OCI-LY7 (cell line): ENCODE measurements around the gene ZNF335. TPM values are rescaled to one million over a fixed set of nuclear protein-coding genes. Genes with fewer than 3 reads are reported as not detected.

Experiments used
- BruUV-seq: library from RNA; stranded (reverse); fragments of 400-500 nt; replicated peaks from 2 replicates; lab custom pipeline; 2021; lab: Mats Ljungman, UMichigan
- CTCF ChIA-PET: fragments of 300-600 bp; sonication (Branson Sonifier 250); formaldehyde crosslinking; loops from one replicate; lab custom pipeline; 2022; ENCODE audit warnings: antibody characterized with exemption; ENCODE audit not compliant: unreplicated experiment; lab: Charles Lee
- POLR2A ChIA-PET: fragments of 300-600 bp; sonication (Branson Sonifier 250); formaldehyde crosslinking; loops from one replicate; lab custom pipeline; 2022; ENCODE audit warnings: antibody characterized with exemption; lab: Charles Lee
- DNase-seq: peaks from one replicate; pipeline ENCODE4 v3.0.0-alpha.2; 2015; ENCODE audit warnings: low spot score
- H2AFZ ChIP-seq: fragments of 200-600 bp; sonication (generic), shearing (Covaris generic); 2 replicates; pipeline ENCODE4 v1.6.1; 2014; ENCODE audit warnings: mild to moderate bottlenecking, antibody characterized with exemption, low read length, moderate library complexity
- H3K27ac ChIP-seq: fragments of 200-600 bp; sonication (generic); 2 replicates; pipeline ENCODE4 v1.5.1; 2014; ENCODE audit warnings: mixed run types, low read depth, mild to moderate bottlenecking, moderate library complexity, low read length, inconsistent platforms; ENCODE audit not compliant: poor library complexity, severe bottlenecking
- H3K36me3 ChIP-seq: fragments of 200-600 bp; sonication (generic); 2 replicates; pipeline ENCODE4 v1.6.1; 2014; ENCODE audit warnings: mild to moderate bottlenecking, antibody characterized with exemption, low read length, moderate library complexity, mixed read lengths; ENCODE audit not compliant: insufficient read depth
- H3K4me1 ChIP-seq: fragments of 200-600 bp; sonication (generic); 2 replicates; pipeline ENCODE4 v1.5.1; 2014; ENCODE audit warnings: mild to moderate bottlenecking, low read length; ENCODE audit not compliant: insufficient read depth, poor library complexity, severe bottlenecking
- H3K4me2 ChIP-seq: fragments of 200-600 bp; sonication (generic); 2 replicates; pipeline ENCODE4 v1.6.1; 2014; ENCODE audit warnings: mild to moderate bottlenecking, low read length
- H3K4me3 ChIP-seq: fragments of 200-600 bp; sonication (generic); 2 replicates; pipeline ENCODE4 v1.5.1; 2014; ENCODE audit warnings: mild to moderate bottlenecking, low read depth, low read length; ENCODE audit not compliant: poor library complexity, severe bottlenecking
- H3K79me2 ChIP-seq: fragments of 200-600 bp; sonication (generic); 2 replicates; pipeline ENCODE4 v1.6.1; 2016; ENCODE audit warnings: low read depth, mild to moderate bottlenecking, low read length, moderate library complexity, mixed read lengths; ENCODE audit not compliant: insufficient read depth
- H3K9me2 ChIP-seq: fragments of 200-600 bp; sonication (generic); 2 replicates; pipeline ENCODE4 v1.6.1; 2016; ENCODE audit warnings: mild to moderate bottlenecking, low read length, mixed read lengths; ENCODE audit not compliant: insufficient read depth
- H3K9me3 ChIP-seq: fragments of 200-600 bp; sonication (generic); 2 replicates; pipeline ENCODE4 v1.6.1; 2014; ENCODE audit warnings: mild to moderate bottlenecking, mixed run types, low read length, mixed read lengths
- H4K20me1 ChIP-seq: fragments of 200-600 bp; sonication (generic); 2 replicates; pipeline ENCODE4 v1.6.1; 2014; ENCODE audit warnings: mild to moderate bottlenecking, antibody characterized with exemption, low read length, moderate library complexity, mixed read lengths; ENCODE audit not compliant: insufficient read depth
- CTCF ChIP-seq: fragments of 200-600 bp; sonication (generic); conservative IDR thresholded peaks from 2 replicates; pipeline ENCODE4 v1.5.1; 2014; ENCODE audit warnings: mild to moderate bottlenecking, antibody characterized with exemption, low read length, moderate library complexity, mixed read lengths
- EZH2phosphoT487 ChIP-seq: fragments of 200-600 bp; sonication (generic); IDR thresholded peaks from 2 replicates; pipeline ENCODE4 v1.6.1; 2018; ENCODE audit warnings: low read depth, borderline replicate concordance, mild to moderate bottlenecking, mixed run types, antibody characterized with exemption, low read length, moderate library complexity, mixed read lengths
- intact Hi-C: fragments of 100-400 bp; cut with micrococcal nuclease; formaldehyde crosslinking; loops from one replicate; pipeline ENCODE4 v1.10.0; 2022; ENCODE audit not compliant: unreplicated experiment
- total RNA-seq, 2 experiments: library from RNA; depleted of rRNA in 1 of 2; stranded (reverse); fragments of >200 nt in 1 of 2; shearing (Covaris generic) in 1 of 2; gene quantifications; 2 replicates each; pipeline ENCODE4 v1.2.3, GENCODE V29; 2014 to 2022

ZNF335 gene
- total RNA-seq, 2 experiments from 2014 or later: 21.0 to 28.4 TPM

DNA sequence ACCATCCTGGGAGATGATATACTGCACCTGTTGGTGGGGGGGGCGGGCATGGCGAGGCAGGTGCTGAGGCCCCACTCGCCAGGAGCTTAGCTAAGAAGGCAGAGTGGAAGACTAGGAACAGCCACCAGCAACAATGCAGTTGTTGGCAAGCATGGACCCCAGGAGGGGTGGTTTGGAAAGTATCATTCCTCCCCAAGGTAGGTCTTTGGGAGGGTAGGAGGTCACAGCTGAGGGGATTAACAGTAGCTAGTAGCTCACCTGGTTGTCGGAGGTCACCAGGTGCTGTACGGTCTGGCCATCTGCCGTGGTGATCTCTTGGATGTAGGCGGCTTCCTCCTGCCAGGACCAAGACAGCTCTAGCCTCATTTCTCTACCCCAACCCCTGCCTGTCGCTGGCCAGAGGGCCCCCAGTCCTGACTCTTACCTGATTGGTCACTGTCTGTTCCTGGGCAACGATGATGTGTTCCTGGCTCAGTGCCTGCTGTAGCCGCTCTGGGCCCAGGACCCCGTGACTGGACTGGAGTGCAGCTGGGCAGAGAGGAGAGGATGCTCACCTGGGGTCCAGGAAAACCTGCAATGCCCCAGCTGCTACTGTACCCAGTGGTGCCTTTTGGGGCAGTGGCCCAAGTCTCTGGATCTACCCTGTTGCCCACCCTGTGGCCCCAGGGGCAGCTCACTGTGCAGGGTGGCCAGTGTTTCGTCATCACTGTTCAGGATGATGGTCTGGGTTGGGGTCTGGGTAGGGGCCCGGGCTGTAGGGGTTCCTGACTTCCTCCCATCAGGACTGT, 22.3 kb downstream of the ZNF335 start:
- no TSS peak for BruUV-seq
- peaks cover 89% of the 10 kb centered on the region for H3K36me3 ChIP-seq

DNA sequence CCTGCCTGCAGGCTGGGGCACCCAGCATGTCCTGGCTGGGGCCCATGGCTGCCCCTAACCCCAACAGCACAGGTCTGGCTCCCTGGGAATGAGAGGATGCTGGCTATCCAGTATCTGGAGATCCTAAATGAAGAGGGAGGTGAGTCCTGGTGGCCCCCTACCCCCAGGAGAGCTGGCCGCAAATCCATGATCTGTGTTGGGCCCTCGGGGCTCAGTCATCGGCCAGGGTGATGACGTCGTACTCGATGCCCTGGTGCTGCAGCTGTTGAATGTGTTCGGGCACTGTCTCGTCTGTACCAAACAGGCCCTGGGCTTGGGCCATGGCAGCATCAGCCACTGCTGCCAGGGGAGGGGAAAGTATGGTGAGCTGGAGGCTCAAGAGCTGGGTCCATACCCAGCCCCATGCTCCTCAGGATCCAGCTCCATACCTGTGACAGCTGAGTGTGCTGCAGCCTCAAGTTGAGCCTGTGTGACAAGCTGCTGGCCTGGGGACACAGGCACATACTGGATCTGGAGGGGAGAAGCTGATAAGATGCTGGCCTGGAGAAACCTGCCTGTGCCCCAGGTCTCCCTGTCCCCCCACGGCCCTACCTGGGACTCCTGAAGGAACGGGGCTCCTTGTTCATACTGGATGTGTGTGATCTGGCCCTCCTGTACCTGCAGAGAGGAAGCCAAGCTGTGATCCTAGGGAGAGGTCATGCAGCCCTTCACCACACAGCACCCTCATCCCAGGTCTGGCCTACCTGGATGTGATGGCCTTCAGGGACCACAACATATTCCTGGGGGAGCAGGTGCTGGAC, 23.1 kb downstream of the ZNF335 start:
- BruUV-seq: TSS peak; percentile 48
- TF ChIP-seq EZH2phosphoT487 (no peak), CTCF (no peak)

More for the DNA sequence above, 22.3 kb downstream of the ZNF335 start:
- ChIA-PET CTCF (no interaction called here), POLR2A (no interaction called here)
- H3K9me2 ChIP-seq: no peaks in the 10 kb centered on the region
- TF ChIP-seq CTCF: no peak
- no peak for TF ChIP-seq EZH2phosphoT487
- no peaks in the 10 kb centered on the region for H3K79me2 ChIP-seq
- H2AFZ ChIP-seq: no peak overlapping the region
- intact Hi-C loops: no loop called here
- H4K20me1 ChIP-seq: no peaks in the 10 kb centered on the region
- peaks cover 8% of the 10 kb centered on the region for H3K4me1 ChIP-seq
- no peak for DNase-seq
- H3K27ac ChIP-seq: no peak overlapping the region
- no peak overlapping the region for H3K4me2 ChIP-seq
- no peak overlapping the region for H3K4me3 ChIP-seq
- no peaks in the 10 kb centered on the region for H3K9me3 ChIP-seq

More for the DNA sequence above, 23.1 kb downstream of the ZNF335 start:
- ChIA-PET CTCF (no interaction called here), POLR2A (interaction anchor here (2.0 kb wide), 1 partner anchor 15 kb away, joined by 4 read pairs; the partner anchor contains the start of gene PCIF1)
- no peaks in the 10 kb centered on the region for H4K20me1 ChIP-seq
- H3K27ac ChIP-seq: no peak overlapping the region
- no peaks in the 10 kb centered on the region for H3K9me3 ChIP-seq
- H3K79me2 ChIP-seq: no peaks in the 10 kb centered on the region
- no peak overlapping the region for H2AFZ ChIP-seq
- intact Hi-C loops: no loop called here
- no peak overlapping the region for H3K4me2 ChIP-seq
- no peaks in the 10 kb centered on the region for H3K9me2 ChIP-seq
- no peak for DNase-seq
- H3K36me3 ChIP-seq: peaks cover 97% of the 10 kb centered on the region
- no peak overlapping the region for H3K4me3 ChIP-seq
- peaks cover 8% of the 10 kb centered on the region for H3K4me1 ChIP-seq
